CMK (cell line): Measurements from ENCODE around the gene SMKR1.
"Not testable (repeated sequence)": the region's sequence is repeated elsewhere in the genome, so short reads cannot be mapped to it uniquely, and the experiment has no call there.

Source experiments
- DNase-seq: peaks from one replicate; pipeline ENCODE4 v3.0.0-alpha.2; 2010; ENCODE audit warnings: low read depth

Gene SMKR1

GRCh38 chr7:129529643-129530042, 27.3 kb downstream of the SMKR1 start:
- DNase-seq, result no peak

- DNase-seq, result no peak
Observed at GRCh38 chr7:129530795-129531391, 28.6 kb downstream of the SMKR1 start.

- DNase-seq, result no peak
Observed at GRCh38 chr7:129531721-129532120, 29.4 kb downstream of the SMKR1 start.

- DNase-seq, result no peak
Observed at GRCh38 chr7:129532375-129532774, 30.0 kb downstream of the SMKR1 start.

GRCh38 chr7:129534558-129535274, 32.4 kb downstream of the SMKR1 start:
- DNase-seq, result not testable (repeated sequence)

GRCh38 chr7:129535896-129536295, 33.6 kb downstream of the SMKR1 start:
- no peak for DNase-seq

- DNase-seq, result no peak
Observed at GRCh38 chr7:129536323-129536722, 34.0 kb downstream of the SMKR1 start.

- no peak for DNase-seq
Observed at GRCh38 chr7:129538790-129539189, 36.5 kb downstream of the SMKR1 start.

- DNase-seq, result no peak
Observed at GRCh38 chr7:129540340-129540739, 38.0 kb downstream of the SMKR1 start.

- no peak for DNase-seq
Observed at GRCh38 chr7:129544700-129545099, 42.4 kb downstream of the SMKR1 start.

GRCh38 chr7:129550693-129551360, 48.5 kb downstream of the SMKR1 start:
- DNase-seq, result no peak

GRCh38 chr7:129553899-129554461, 51.6 kb downstream of the SMKR1 start:
- DNase-seq, result no peak

GRCh38 chr7:129556607-129557133, 54.3 kb downstream of the SMKR1 start:
- no peak for DNase-seq

GRCh38 chr7:129557686-129558481, 55.6 kb downstream of the SMKR1 start:
- no peak for DNase-seq

- no peak for DNase-seq
Observed at GRCh38 chr7:129559564-129559963, 57.2 kb downstream of the SMKR1 start.

GRCh38 chr7:129560831-129561230, 58.5 kb downstream of the SMKR1 start:
- DNase-seq, result no peak

GRCh38 chr7:129561677-129562359, 59.5 kb downstream of the SMKR1 start:
- no peak for DNase-seq
